ENCODE results near the gene ITIH1.

Gene ITIH1

DNA sequence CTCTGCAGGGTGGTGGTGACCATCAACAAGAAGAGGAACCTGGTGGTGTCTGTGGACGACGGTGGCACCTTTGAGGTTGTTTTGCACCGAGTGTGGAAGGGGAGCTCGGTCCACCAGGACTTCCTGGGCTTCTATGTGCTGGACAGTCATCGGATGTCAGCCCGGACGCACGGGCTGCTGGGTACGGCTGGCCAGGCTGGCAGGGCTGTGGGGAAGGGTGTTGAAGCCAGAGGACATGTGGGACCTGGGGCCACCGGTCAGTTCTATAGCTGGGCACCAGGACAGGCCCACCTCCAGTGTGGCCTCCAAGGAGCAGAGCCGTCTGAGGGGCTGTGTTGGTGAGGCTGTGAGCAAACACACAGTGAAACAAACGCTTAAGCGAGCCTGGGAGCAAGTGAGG lies 13.3 kb downstream of the ITIH1 start:
- no peak for DNase-seq

DNA sequence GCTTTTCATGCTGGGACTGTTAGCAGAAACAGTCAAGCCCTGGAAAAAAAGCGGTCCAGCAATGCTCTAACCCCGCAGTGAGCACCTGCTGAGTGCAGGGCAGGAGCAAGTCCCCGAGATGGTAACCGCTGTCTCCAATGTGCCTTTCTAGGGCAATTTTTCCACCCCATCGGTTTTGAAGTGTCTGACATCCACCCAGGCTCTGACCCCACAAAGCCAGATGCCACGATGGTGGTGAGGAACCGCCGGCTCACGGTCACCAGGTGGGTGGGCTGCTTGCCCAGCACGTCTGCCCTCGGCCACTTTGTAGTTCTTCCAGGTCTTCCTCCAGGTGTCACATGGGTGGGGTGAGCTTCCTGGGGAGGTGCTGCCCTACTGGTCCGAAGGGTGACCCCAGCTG lies 14.0 kb downstream of the ITIH1 start:
- no peak for DNase-seq

DNA sequence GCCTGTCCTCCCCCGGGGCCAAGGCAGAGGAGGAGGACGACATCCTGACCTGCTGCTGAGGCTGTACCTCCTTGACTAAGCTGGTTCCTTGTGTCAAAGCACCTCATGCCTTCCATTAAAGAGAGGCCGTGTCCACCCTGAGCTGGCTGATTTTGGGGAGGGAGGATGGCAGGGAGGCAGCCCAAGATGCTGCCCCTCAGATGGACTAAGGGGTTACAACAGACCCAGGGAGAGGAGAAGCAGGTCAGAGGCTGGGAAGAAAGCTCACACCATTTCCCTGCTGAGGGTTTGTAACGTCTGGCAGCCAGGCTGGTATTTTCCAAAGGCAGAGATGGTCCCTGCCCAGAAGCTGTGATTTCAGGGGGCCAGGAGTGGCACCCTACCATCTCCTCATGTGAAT lies 14.5 kb downstream of the ITIH1 start:
- DNase-seq = no peak

DNA sequence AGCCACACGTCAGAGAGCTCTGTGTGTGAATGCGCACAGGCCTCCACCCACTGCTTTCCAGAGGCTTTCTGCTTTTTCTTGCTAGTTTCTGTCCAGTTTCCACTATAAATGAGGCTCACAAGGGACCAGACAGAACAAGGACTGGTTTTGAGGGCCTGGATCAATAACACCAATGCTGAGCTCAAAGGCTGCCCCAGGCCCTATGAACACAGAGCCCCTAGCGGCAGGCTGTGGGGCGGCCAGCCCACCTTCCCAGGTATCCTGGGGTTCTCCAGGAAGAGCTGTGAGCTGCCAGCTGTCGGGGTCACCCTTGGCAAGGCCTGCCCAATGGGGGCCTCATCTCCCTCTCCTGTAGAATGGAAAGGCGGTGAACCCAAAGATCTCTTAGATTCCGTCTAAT lies 15.0 kb downstream of the ITIH1 start:
- DNase-seq = no peak

DNA sequence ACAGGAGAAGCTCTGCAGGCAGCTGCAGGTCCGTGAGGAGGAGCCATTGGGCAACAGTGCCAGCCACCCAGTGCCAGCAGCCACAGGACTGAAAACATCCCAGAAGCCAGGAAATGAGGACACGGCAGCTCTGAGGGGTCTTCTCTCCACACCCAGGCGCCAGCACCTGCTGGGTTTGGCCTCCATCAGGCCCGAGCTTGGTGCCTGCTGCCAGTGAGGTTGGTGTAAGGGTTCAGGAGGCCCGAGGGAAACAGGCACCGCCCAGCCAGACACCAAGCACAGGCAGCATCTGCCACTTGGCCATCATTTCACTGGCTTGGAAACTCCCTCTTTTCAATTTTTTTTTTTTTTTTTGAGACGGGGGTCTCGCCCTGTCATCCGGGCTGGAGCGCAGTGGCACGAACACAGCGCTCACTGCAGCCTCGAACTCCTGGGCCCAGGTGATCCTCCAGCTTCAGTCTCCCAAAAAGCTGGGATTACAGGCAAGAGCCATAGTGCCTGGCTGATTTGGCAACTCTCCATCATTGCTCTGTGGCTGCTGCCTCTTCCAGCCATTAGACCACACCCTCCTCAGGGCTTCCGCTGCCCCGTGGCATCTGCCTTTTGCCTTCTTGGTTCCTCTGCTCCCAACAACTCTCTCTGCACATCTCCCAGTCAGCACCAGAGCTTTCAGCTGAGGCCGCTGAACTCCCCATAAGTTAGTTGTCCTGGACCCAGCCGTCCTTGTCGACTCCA lies 15.7 kb downstream of the ITIH1 start:
- no peak for DNase-seq

DNA sequence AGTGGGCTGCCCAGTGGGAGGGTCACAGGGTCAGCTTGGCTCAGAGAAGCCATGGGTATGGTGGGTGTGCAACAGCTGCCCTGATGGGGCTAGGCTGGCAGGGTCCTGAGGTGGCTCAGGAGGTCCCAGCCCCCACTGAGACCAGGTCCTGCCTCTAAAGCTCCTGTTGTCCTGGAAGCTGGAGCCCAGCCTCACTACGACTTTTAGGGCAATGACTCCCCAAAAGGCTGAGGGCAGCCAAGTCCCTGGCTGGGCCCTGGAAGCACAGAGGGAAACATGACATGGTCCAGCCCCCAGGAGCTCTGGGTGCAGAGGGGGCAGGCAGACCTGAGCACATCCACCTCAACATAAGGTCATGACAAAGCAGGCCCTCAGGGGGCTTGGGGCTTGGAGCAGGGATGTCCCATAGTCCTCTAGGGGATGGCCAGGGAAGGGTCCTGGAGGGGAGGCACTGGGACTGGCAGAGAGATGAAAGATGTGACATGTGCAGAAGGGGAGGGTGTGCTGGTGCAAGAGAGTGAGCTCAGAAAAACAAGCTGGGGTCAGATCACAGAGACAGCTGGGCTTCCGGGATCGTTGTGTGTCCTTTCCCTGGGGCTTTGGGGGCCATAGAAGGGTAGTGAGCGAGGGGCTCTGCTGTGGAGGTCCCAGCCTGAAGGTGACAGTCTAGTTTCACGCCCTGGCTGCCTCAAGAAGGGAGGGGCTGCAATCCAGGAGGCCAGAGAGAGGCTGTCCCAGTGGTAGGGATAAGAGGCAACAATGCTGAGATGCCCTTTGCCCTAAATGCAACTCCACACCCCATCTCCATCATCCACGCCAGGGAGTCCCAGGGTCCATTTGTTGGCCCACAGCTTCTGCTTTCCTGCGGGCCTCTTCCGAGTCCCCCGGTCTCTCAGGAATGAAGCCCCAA lies 16.6 kb downstream of the ITIH1 start:
- no peak for DNase-seq

DNA sequence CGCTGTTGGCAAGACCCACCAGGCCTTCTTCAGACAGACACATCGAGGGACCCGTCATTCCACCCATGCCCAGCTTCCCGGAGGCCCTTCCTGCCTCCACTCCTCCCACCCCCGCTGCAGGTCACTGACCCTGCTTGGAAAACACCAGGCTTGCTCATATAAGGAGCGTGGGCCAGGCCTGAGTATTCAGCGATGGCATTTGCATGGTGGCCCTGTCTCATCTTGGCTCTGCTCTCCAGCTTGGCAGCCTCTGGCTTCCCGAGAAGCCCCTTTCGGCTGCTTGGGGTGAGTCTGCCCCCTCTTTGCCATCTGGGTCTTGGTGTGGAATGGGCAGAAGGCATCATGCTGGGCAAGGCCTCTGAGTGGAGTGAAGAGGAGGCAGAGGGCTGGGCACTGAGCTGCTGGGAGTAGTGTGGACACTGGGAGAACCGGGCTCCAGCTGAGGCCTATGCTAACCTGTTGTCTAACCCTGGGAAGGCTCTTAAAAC lies 17.3 kb downstream of the ITIH1 start, which contains the start of gene ITIH3:
ITIH3 (plus strand) TSS at position 185 of the 488 bp plus-strand sequence; CDS start at position 193, 8 bp downstream.
- no peak for DNase-seq

DNA sequence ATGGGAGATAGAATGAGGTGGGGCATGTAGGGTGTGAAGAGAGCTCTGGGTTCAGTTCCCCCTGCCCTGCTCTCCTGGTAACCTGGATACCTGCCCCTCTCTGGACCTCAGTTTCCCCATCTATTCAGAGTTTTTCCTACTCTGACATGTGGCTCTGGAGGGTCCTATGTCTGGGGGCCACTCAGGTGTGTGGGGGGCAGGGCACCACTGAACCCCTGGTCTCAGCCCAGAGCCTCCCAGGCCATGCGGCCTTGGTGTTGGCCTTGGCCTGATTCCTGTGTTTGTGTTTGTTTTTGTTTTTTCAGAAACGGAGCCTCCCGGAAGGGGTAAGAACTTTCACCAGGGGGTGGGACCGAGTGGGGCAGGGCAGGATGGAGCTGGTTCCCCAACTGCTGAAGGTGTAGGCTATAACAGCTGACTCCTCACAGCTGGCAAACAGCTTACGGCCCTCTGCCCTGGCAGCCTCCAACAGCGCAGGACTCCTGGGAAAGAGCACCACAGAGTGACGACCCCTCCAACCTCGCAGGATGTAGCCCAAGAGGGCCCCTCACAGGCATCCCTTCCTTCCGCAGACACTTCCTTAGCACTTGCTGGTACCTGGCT lies 18.0 kb downstream of the ITIH1 start:
- DNase-seq = no peak

DNA sequence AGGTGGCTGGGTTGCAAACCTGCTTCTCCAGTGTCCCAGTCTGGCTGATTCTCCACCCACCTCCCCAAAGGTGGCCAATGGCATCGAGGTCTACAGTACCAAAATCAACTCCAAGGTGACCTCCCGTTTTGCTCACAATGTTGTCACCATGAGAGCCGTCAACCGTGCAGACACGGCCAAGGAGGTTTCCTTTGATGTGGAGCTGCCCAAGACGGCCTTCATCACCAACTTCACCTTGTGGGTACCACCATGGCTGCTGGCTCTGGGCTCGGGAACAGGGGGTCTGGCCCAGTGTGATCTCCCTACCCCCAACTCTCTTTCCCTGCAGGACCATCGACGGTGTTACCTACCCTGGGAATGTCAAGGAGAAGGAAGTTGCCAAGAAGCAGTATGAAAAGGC lies 19.0 kb downstream of the ITIH1 start:
- DNase-seq = no peak

DNA sequence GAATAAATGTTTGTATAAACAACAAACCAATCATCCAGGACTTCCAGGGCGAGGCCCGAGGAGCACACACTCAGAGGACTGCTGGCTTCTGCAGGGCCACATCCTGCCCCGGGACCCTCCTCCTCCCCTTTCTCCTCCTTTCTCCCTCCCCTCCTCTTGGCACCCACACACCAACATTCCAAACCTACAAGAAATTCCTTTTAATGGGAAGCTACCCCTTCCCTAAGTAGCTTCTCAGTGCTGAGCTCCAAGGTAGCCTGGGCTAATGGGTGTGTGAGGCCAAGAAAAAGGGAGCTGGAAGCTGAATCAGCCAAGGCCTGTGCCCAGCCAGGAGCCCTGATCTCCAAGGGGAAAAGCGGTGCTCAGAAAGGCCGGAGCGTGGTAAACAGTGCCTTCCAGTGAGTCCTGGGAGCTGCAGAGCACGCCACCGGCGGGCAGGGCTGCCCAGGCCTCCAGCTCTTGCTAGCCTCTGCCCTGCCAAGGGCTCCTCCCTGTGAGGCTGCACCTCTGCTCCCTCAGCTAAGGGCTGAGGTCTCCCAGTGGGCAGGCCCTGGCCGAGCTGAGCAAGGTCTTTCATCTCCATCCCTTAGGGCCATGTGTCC lies 21.1 kb downstream of the ITIH1 start:
- DNase-seq = no peak

DNA sequence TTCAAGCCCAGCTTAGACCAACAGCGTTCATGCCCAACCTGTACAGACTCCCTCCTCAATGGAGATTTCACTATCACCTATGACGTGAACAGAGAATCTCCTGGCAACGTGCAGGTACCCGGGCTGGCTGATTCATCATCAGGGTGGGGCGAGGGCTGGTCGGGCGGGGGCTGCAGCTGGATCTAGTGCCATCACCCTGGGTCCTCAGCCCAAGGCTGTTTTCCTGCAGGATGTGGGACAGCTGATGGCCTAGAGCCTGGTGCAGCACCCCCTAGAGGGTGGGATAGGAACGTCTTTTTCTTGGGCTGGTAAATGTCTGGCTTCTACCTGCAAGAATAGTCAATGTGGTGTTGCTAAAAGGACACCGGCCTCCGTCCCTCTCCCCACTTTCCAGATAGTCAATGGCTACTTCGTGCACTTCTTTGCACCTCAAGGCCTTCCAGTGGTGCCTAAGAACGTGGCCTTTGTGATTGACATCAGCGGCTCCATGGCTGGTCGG lies 21.6 kb downstream of the ITIH1 start:
- no peak for DNase-seq

DNA sequence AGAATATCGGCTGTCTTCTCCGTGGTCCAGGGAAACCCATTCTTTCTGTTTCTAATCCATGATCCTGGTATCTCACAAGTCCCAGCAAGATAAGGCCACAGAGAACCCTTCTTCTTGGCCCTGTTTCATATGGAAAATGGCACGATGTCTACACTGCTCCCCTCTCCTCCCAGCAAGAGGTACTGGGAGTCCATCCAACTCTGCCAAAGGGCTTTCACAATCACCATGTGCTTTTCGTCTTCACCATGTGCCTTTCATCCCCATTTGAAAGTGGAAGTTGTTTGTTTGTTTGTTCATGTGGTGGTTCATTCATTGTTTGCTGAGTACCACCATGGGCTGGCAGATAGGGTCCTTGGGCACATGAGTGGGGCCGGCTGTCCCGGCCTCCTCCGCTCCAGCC lies 22.7 kb downstream of the ITIH1 start:
- DNase-seq = no peak

DNA sequence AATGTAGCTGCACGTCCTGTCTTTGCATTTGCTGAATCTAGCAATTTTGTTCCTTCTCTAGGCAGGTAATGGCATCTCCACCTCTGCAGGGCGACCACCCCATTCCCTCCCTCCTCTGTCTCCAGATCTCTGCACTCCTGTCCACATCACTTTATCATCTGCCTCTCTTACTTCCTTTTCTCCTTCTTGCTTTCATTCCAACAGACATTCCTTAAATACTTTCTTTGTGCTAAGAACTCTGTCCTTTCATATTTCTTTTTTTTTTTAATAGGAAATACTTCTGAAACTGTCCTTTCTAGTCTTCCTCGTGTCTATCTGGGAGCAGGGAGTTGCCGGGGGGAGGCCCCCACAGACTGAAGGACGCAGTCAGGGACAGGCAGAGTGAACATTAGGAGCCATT lies 24.4 kb downstream of the ITIH1 start:
- DNase-seq = no peak

DNA sequence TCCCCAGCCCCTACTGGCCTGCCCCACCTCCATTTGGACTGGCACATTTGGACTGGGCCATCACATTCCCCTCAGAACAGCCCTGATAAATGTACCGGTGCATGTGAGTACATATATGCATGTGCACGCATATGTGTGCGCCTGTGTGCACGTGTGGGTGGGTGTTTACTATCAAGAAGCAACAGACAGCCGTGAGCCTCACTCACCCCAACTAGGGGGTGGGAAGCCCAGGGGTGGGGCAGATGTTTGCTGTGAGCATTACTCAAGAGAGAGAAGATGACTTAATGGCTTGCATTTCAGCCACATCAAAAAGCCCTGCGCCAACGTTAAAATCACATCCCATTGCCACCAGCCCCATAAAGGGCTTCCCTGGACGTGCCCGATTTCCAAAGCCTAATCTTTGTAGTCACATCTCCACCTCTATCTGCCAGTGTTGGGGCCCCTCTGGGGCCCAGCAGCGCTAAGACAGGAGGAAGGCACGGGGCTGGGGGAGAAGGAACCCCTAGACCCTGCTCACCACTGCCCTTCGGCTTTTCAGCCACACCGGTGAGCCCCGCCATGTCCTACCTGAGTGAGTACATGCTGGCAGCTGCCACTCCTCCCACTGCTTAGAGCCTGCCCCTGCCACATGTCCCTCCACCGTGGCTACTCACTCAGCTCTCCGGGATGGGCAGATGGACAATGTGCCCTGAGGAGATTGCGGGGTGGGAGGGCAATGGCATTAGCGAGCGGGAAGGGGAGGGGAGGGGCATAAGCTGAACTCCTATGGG lies 28.1 kb downstream of the ITIH1 start:
- DNase-seq = no peak

DNA sequence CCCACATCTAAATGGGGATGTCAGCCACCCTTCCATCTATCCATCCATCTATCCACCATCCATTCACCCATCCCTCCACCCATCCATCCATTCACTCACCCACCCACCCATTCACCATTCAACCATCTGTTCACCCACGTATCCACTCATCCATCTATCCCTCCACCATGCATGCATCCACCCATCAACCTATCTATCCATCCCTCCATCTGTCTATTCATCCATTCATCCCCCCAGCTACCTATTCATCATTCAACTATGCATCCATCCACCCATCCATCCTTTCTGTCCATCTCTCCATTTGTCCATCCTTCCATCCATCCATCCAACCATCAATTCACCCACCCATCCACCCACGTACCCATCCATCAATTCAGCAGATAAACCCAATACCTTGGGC lies 31.8 kb downstream of the ITIH1 start:
- no peak for DNase-seq

DNA sequence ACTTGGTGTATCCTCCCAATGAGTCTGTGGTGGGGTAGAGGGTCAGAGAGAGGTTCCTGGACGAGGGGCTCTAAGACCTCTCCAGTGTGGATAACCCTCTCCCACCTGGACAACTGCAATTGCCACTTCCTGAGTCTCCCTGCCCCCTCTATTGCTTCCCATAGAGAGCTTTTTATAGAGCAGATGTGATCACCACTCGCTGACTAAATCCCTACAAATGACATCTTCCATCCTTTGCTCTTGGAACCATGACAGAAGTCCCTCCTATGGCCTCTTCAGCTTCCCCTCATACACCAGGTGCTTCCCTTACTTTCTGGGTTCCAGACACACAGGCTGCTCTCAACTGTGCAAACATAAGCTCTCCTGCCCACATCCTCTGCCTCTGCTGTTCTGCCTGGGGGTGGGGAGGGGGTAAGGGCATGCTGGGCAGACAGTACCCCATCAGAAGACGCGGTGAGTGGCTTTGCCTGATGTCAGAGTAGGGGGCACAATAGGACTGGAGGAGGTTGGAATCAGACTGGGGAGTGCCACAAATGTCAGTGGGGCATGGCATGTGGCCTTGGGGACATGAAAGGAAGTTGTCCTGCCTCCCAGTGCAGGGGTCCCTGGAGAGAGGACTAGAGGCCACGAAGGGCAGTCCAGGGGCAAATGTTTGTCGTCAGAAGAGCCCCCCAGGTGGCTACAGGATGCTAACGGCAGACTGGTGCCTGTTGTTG lies 32.4 kb downstream of the ITIH1 start:
- DNase-seq = no peak

DNA sequence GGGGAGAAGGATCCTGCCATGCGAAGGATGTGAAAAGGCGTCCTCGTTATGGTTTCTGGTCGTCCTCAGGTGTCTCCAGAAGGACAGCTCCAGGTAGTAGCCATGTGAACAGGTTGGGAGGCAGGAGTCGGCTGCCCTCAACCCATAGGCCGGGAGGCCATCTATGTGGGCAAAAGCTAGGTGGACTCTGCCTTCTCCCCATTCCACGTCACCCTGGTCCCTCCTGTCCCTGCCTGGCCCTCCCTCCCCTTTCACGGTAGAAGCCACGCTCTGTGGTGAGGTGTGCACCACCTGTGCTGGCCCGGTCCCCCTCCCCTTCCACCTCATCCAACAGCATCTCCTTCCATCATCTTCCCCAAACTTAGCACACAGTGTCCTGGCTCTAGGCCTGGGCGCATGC lies 33.5 kb downstream of the ITIH1 start:
- no peak for DNase-seq

DNA sequence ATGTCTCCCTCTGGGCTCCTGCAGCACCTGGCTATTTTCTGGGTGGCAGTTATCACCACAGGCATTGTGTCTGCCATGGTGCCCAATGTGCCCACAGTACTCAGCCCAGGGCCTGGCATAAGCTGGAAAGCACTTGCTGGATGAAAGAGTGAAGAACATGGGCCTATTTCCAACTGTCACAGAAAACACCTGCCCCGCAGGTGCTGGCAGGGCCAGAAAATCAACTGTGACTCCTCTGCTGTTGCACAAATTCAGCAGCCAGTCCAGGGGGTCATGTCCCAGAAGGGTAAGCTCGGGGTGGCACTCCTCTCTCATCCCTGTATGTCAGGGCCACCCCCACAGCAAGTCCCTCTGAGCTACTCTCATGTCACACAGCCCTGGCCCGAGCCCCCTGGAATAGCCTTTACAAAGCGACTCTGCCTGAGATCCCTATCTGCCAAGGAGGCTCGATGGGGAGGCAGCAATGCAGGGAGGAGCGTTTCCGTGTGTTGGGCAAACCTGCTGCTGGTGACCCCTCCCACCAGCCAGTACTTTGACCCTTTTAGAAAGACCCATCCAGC lies 34.1 kb downstream of the ITIH1 start:
- no peak for DNase-seq

DNA sequence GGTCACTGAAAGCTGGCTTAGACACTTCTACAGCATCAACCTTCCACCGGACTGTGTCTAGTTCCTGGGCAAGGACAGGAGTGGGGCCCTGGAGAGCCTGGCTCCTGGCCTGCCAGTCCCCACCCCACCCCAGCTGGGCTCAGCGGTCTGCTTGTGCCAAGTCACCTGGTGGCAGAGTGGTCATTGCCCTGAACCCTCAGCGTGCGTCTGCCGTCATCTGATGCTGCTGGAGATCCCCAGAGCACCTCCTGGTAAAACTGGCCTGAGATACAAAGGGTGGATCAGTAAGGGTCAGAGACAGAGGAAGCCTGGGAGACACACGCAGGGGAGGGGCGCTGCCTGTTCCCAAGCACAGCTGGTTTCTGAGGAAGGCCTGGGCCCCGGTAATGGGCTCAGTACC lies 36.4 kb downstream of the ITIH1 start:
- no peak for DNase-seq

DNA sequence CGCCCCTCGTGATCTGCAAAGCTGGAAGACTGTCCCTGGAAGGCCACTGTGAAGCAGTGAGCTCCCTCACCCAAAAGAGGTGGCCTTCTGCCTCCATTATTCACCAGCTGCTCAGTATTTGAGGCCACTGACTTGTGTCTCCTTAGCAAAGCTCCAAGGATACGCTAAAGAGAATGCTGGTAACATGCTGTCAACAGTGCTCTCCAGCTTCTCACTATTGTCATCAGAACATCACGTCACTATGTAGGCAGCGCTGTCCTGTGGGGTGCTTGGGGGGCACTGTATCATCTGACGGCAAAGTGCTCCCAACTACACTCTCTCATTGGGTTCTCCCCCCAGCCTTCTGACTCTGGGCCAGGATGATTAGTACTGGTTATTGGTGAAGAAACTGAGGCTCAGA lies 38.8 kb downstream of the ITIH1 start:
- DNase-seq = no peak

DNA sequence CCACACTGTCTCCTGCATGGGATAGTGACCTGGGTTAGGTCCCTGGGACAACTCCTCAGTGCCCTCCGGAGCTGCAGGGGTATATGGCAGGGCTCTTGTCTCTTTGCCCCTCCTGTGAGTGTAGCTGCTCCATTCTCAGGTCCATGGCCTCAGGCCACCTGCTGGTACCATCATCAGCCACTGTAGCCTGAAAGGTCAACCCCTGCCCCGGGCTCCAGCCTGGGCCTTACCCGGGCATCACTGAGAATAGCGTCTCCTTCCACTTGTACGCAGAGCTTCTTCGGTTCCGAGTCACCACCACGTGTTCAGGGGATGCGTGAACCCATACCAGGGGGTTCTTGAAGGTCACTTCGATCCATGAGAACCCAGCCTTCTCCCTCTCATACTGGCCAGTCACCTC lies 39.3 kb downstream of the ITIH1 start:
- no peak for DNase-seq

All from NCI-H748 treated with DMSO at 0.1 percent for 48 hours (cell line).